ENCODE data around the gene RNF145.
"Not testable (repeated sequence)": the region's sequence is repeated elsewhere in the genome, so short reads cannot be mapped to it uniquely, and the experiment has no call there.

Gene RNF145

GRCh38 chr5:159155960-159156359 lies 53.4 kb downstream of the RNF145 start:
- DNase-seq = no peak

GRCh38 chr5:159152876-159153275 lies 56.5 kb downstream of the RNF145 start:
- DNase-seq = no peak

GRCh38 chr5:159149085-159149484 lies 60.3 kb downstream of the RNF145 start:
- no peak for DNase-seq

- DNase-seq = no peak
Measured at GRCh38 chr5:159147976-159148375, 61.4 kb downstream of the RNF145 start.

- DNase-seq = no peak
Measured at GRCh38 chr5:159146839-159147238, 62.5 kb downstream of the RNF145 start.

- not testable (repeated sequence) for DNase-seq
Measured at GRCh38 chr5:159145160-159145559, 64.2 kb downstream of the RNF145 start.

GRCh38 chr5:159139802-159140201 lies 69.6 kb downstream of the RNF145 start:
- DNase-seq = no peak

GRCh38 chr5:159135896-159136531 lies 73.3 kb downstream of the RNF145 start:
- DNase-seq = peak; percentile 15

- peak; percentile 74 for DNase-seq
Measured at GRCh38 chr5:159133041-159133741, 76.2 kb downstream of the RNF145 start.

GRCh38 chr5:159132429-159133040 lies 76.8 kb downstream of the RNF145 start:
- DNase-seq = no peak

GRCh38 chr5:159131951-159132350 lies 77.4 kb downstream of the RNF145 start:
- DNase-seq = no peak

- DNase-seq = no peak
Measured at GRCh38 chr5:159130871-159131270, 78.5 kb downstream of the RNF145 start.

GRCh38 chr5:159128070-159128541 lies 81.2 kb downstream of the RNF145 start:
- DNase-seq = no peak

GRCh38 chr5:159123700-159124099 lies 85.7 kb downstream of the RNF145 start:
- DNase-seq = no peak

GRCh38 chr5:159123189-159123588 lies 86.2 kb downstream of the RNF145 start:
- no peak for DNase-seq

GRCh38 chr5:159121061-159121460 lies 88.3 kb downstream of the RNF145 start:
- DNase-seq = no peak

- DNase-seq = no peak
Measured at GRCh38 chr5:159120446-159120845, 88.9 kb downstream of the RNF145 start.

- not testable (repeated sequence) for DNase-seq
Measured at GRCh38 chr5:159119842-159120241, 89.5 kb downstream of the RNF145 start.

- DNase-seq = not testable (repeated sequence)
Measured at GRCh38 chr5:159118958-159119659, 90.2 kb downstream of the RNF145 start.

- no peak for DNase-seq
Measured at GRCh38 chr5:159113405-159113804, 95.9 kb downstream of the RNF145 start.

GRCh38 chr5:159112436-159112835 lies 96.9 kb downstream of the RNF145 start:
- no peak for DNase-seq

All from HCEC 1CT (cell line).